GM12872 (cell line): ENCODE data around the gene COLEC12.

Experiments used
- CTCF ChIP-seq: IDR thresholded peaks from 3 replicates; pipeline ENCODE4 v1.5.1; 2011; ENCODE audit warnings: low read depth, mild to moderate bottlenecking, low read length, moderate library complexity; ENCODE audit not compliant: insufficient read depth

Gene COLEC12

GRCh38 chr18:267380-267687 is 233.2 kb downstream of the COLEC12 start:
- TF ChIP-seq CTCF: no peak
